Heart left ventricle (tissue), 13 donors: ENCODE results near the gene AEBP1.
A peak's percentile ranks its signal among the peaks of the same experiment; 100 is the strongest.

ENCODE experiments used
- CTCF ChIP-seq, 12 donors: fragments of 200-600 bp; sonication (generic) in 4 of 12; IDR thresholded peaks; one replicate each; pipeline versions ENCODE4 v1.5.0 to v1.8.0; 2018 to 2022; ENCODE audit warnings: antibody characterized with exemption in 12 of 12, mild to moderate bottlenecking in 5 of 12
- POLR2A ChIP-seq, 2 donors: fragments of 450-650 bp; IDR thresholded peaks; one replicate each; pipeline ENCODE4 v1.6.1; 2017; ENCODE audit warnings: antibody characterized with exemption in 2 of 2, mild to moderate bottlenecking in 2 of 2, moderate library complexity in 2 of 2
- donor health status: ischemic (EF 13 %, LVEDD 7.1; RV severe dilation, severe dysfunction).
- donor health status: DM: no; HTN: yes; CAD: no.
- donor health status: DM: no; HTN: no; CAD: no.
- donor health status: ischemic (EF 25% LVEDD 6.9; RV normal size, moderate dysfunction).
- donor health status: ischemic (EF 25% LVEDD 5.7; RV mildly dilated, moderate dysfunction).
- donor health status: ischemic (EF 35%, LVEDD 5.7; RV mildly dilated, moderate dysfunction).
- donor health status: nonischemic (EF 11% LVEDD 7.7; RV severe dilation, severe dysfunction).
- donor health status: DM: yes; HTN: yes; CAD: no.
- donor health status: PGD.
- donor health status: ischemic (EF 29% LVEDD 5.4; RV normal size, mild dysfunction).
- donor health status: nonischemic (EF 23%, LVEDD 6.1; RV moderate dilation, normal function).

GRCh38 chr7:44073664-44074348 is 30.3 kb upstream of the AEBP1 start:
- peak in 2 of 12 donors; percentile 3 to 14 for TF ChIP-seq CTCF (IDR thresholded peaks at IDR 0.05)
- peak in 1 of 2 donors; percentile 49 for TF ChIP-seq POLR2A (IDR thresholded peaks at IDR 0.05)
